ENCODE data around the gene POU2F2. TPM values are rescaled to one million over a fixed set of nuclear protein-coding genes. Genes with fewer than 3 reads are reported as not detected.
A peak's percentile ranks its signal among the peaks of the same experiment; 100 is the strongest.

POU2F2 gene
- total and polyA plus RNA-seq, 10 of the 15 experiments (the other 5 are each of a cell fraction or from before 2014, with no cell fraction given), result 4.4 to 62.4 (median 37.9) TPM

DNA sequence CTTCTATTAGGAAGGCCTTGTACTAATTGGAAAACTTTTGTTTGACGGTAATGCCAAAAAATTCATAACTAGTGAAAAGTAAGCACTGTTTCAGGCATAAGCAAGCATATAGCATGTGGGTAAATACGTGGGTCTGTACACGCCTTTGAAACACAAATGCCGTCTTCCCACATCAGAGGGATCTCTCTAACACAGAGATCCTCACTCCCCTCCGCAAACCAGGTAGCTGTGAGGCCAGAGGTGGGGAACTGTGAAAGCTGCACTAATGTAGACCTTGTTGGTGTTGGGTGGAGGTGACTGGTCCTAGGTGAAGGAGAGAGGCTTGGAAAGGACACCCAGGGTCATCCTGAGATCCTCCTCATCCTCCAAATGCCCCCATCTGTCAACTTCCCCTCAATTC, 16.0 kb upstream of the POU2F2 start (continued):
- no peak for TF ChIP-seq SMARCA5 (IDR thresholded peaks at IDR 0.05)
- TF ChIP-seq, protein P1, sequence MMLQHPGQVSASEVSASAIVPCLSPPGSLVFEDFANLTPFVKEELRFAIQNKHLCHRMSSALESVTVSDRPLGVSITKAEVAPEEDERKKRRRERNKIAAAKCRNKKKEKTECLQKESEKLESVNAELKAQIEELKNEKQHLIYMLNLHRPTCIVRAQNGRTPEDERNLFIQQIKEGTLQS (IDR thresholded peaks at IDR 0.05; ENCODE audit: borderline replicate concordance, extremely low read depth, low read depth, low read length), result no peak
- no peak for TF ChIP-seq ETV6 (conservative IDR thresholded peaks at IDR 0.05 in 1 of 2, IDR thresholded peaks at IDR 0.05 in 1 of 2; ENCODE audit: borderline replicate concordance in 1 of 2, low read depth in 1 of 2)
- TF ChIP-seq BRCA1 (IDR thresholded peaks at IDR 0.05; ENCODE audit: low read depth, low read length), result no peak
- TF ChIP-seq SIX5 (IDR thresholded peaks at IDR 0.05; ENCODE audit: low read depth, low read length, severe bottlenecking), result no peak
- no peak for TF ChIP-seq IRF3 (IDR thresholded peaks at IDR 0.05)
- TF ChIP-seq, protein P2, sequence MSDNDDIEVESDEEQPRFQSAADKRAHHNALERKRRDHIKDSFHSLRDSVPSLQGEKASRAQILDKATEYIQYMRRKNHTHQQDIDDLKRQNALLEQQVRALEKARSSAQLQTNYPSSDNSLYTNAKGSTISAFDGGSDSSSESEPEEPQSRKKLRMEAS (IDR thresholded peaks at IDR 0.05; ENCODE audit: low read depth, low read length), result no peak
- TF ChIP-seq TCF12 (IDR thresholded peaks at IDR 0.05; ENCODE audit: low read depth, low read length), result no peak
- no peak for TF ChIP-seq CREM (IDR thresholded peaks at IDR 0.05; ENCODE audit: low read depth)

- TF ChIP-seq ZNF384 (IDR thresholded peaks at IDR 0.05; ENCODE audit: borderline replicate concordance, low read depth, low read length) (no peak), REST (IDR thresholded peaks at IDR 0.05; ENCODE audit: low read depth, low read length) (peak; percentile 88)
- FAIRE-seq (no peak), ATAC-seq (no peak), DNase-seq (ENCODE audit: low read depth, low spot score) (no peak)
- H2AFZ ChIP-seq (ENCODE audit: control insufficient read depth, low read depth, low read length), result no peak overlapping the region
- no peaks in the 10 kb centered on the region; the same call in 1 of the 2 replicates for H4K20me1 ChIP-seq (ENCODE audit: control insufficient read depth, insufficient read depth)
- no peak overlapping the region for H3K9ac ChIP-seq (ENCODE audit: control insufficient read depth, insufficient read depth, low read length)
- no peaks in the 10 kb centered on the region for H3K9me3 ChIP-seq (replicated peaks; ENCODE audit: control insufficient read depth, insufficient read depth, low read length)
- no peaks in the 10 kb centered on the region for H3K36me3 ChIP-seq (ENCODE audit: control insufficient read depth in 2 of 2, insufficient read depth in 2 of 2, low read length in 1 of 2)
- no peak overlapping the region for H3K27ac ChIP-seq (ENCODE audit: control insufficient read depth, insufficient read depth)
- H3K79me2 ChIP-seq (ENCODE audit: control insufficient read depth, insufficient read depth, low read length), result no peaks in the 10 kb centered on the region
- in situ Hi-C loops (cut with MboI) (no loop called here), intact Hi-C loops (cut with micrococcal nuclease; ENCODE audit: unreplicated experiment) (no loop called here)
- POLR2A ChIA-PET, result no interaction called here
- RAD21 ChIA-PET (ENCODE audit: unreplicated experiment), result no interaction called here
- H3K27me3 ChIP-seq (replicated peaks in 1 of 2; ENCODE audit: control insufficient read depth in 2 of 2, insufficient read depth in 2 of 2, low read length in 1 of 2), result no peaks in the 10 kb centered on the region; a peak in 3 of 4 replicates
- no peak overlapping the region for H3K4me3 ChIP-seq
- H3K4me1 ChIP-seq (ENCODE audit: control insufficient read depth, insufficient read depth, low read length), result no peaks in the 10 kb centered on the region
- CTCF ChIA-PET, result interaction anchor here (0.7 kb wide), 1 partner anchor 37 kb away, joined by 3 read pairs; no protein-coding TSS in a partner anchor
- SMC1A ChIA-PET (ENCODE audit: uncharacterized antibody, unreplicated experiment), result no interaction called here
- 64% methylated on average over 14 of the region's 14 CpGs for WGBS (ENCODE audit: insufficient coverage, insufficient replicate concordance, low lambda C conversion rate, missing lambda C conversion rate)
- no TSS peak for BruUV-seq (replicated peaks)
- H3K4me2 ChIP-seq (ENCODE audit: control insufficient read depth, insufficient read depth), result no peak overlapping the region
Observed at GRCh38 chr19:42143341-42144234, 11.3 kb upstream of the POU2F2 start.

Data from GM12878 (cell line).